A673 (cell line): ENCODE measurements around the gene UVSSA. TPM values are rescaled to one million over a fixed set of nuclear protein-coding genes. Genes with fewer than 3 reads are reported as not detected.
A peak's percentile ranks its signal among the peaks of the same experiment; 100 is the strongest.

ENCODE experiments used
- BruUV-seq: library from RNA; stranded (reverse); fragments of 400-500 nt; replicated peaks from 2 replicates; lab custom pipeline; 2021; lab: Mats Ljungman, UMichigan
- CTCF ChIA-PET: fragments of 300-600 bp; sonication (Branson Sonifier 250); formaldehyde crosslinking; loops from one replicate; lab custom pipeline; 2022; ENCODE audit warnings: antibody characterized with exemption; lab: Charles Lee
- POLR2A ChIA-PET: fragments of 300-600 bp; sonication (Branson Sonifier 250); formaldehyde crosslinking; loops from one replicate; lab custom pipeline; 2022; ENCODE audit warnings: antibody characterized with exemption; ENCODE audit not compliant: low non-redundant PET; lab: Charles Lee
- DNase-seq: peaks from one replicate; pipeline ENCODE4 v3.0.0-alpha.2; 2015; ENCODE audit warnings: low spot score
- H3K27ac ChIP-seq: fragments of 200-600 bp; sonication (generic); 2 replicates; pipeline ENCODE4 v1.5.1; 2016; ENCODE audit warnings: mixed run types, low read depth, mild to moderate bottlenecking, mixed read lengths, antibody characterized with exemption, low read length; ENCODE audit not compliant: poor library complexity, severe bottlenecking
- H3K27me3 ChIP-seq: fragments of 200-600 bp; sonication (generic); replicated peaks from 2 replicates; pipeline ENCODE4 v1.6.1; 2017; ENCODE audit warnings: mixed run types, low read depth, mild to moderate bottlenecking, mixed read lengths, antibody characterized with exemption, low read length; ENCODE audit not compliant: insufficient read depth, poor library complexity
- H3K36me3 ChIP-seq: fragments of 200-600 bp; sonication (generic); 2 replicates; pipeline ENCODE4 v1.6.1; 2016; ENCODE audit warnings: mixed run types, mild to moderate bottlenecking, mixed read lengths, antibody characterized with exemption, low read length; ENCODE audit not compliant: insufficient read depth, poor library complexity, severe bottlenecking
- H3K4me1 ChIP-seq: fragments of 200-600 bp; sonication (generic); 2 replicates; pipeline ENCODE4 v1.6.1; 2017; ENCODE audit warnings: mixed run types, mild to moderate bottlenecking, mixed read lengths, antibody characterized with exemption, low read length; ENCODE audit not compliant: insufficient read depth, poor library complexity, severe bottlenecking
- H3K4me3 ChIP-seq: fragments of 200-600 bp; sonication (generic); 2 replicates; pipeline ENCODE4 v1.5.1; 2016; ENCODE audit warnings: low read depth, mixed run types, mild to moderate bottlenecking, mixed read lengths, low read length; ENCODE audit not compliant: poor library complexity, severe bottlenecking
- H3K9me3 ChIP-seq: fragments of 200-600 bp; sonication (generic); 2 replicates; pipeline ENCODE4 v1.6.1; 2016; ENCODE audit warnings: mixed run types, low read depth, mild to moderate bottlenecking, mixed read lengths, antibody characterized with exemption, low read length; ENCODE audit not compliant: poor library complexity, severe bottlenecking
- EZH2 ChIP-seq: fragments of 200-600 bp; sonication (generic); IDR thresholded peaks from 2 replicates; pipeline ENCODE4 v1.6.1; 2017; ENCODE audit warnings: borderline replicate concordance, low read depth, mild to moderate bottlenecking, mixed read lengths, antibody characterized with exemption, low read length; ENCODE audit not compliant: poor library complexity, severe bottlenecking
- intact Hi-C: fragments of 100-400 bp; cut with micrococcal nuclease; formaldehyde crosslinking; loops from one replicate; pipeline ENCODE4 v1.10.0; 2022; ENCODE audit not compliant: unreplicated experiment
- total RNA-seq: library from RNA; stranded (reverse); gene quantifications from 2 replicates; pipeline ENCODE4 v1.2.3, GENCODE V29; 2021
- TF ChIP-seq, protein P1 (sequence below): fragments of 300-800, 200-600 bp; sonication (generic); conservative IDR thresholded peaks from 2 replicates; pipeline ENCODE4 v1.5.1; 2017; ENCODE audit warnings: low read depth, mild to moderate bottlenecking, antibody characterized with exemption, low read length, moderate library complexity, mixed read lengths

UVSSA gene
- total RNA-seq, 1 experiment from 2014 or later, result 20.3 TPM

DNA sequence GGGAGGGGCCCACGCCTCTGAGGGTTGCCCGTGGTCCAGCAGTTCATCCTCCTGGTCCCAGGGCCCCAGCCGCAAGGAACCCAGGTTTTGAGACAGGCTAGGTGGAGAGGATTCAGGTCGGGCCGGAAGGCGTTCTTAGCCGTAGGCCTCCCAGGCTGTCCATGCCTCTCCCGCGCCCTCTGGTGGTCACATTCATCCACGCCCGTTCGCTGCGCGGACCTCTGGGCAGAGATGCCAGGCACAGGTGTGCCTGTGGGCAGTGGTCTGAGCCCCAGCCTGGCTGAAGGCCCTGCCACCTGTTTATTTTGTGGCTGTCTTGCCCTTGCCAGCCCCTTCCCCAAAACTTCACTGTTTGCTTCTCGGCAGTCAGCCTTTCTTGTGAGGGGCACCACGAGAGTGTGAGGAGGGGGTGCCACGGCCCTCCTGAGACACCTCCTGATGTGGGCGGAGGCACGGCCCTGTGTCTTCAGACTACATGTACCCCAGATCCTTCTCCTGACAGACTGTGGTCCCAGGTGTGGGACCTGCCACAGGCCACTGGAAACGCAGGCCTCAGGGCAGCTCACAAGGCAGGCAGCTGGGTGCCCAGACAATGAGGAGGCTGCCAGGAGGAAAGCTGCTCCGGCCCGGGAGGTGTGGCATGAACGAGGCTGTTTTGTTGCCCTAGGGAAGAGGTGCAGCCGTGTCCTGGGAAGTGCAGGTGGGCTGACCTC lies 5.0 kb downstream of the UVSSA start:
- POLR2A ChIA-PET, result no interaction called here
- peaks cover 14% of the 10 kb centered on the region for H3K36me3 ChIP-seq
- no peaks in the 10 kb centered on the region for H3K4me1 ChIP-seq
- H3K9me3 ChIP-seq, result no peaks in the 10 kb centered on the region
- CTCF ChIA-PET, result no interaction called here
- no peaks in the 10 kb centered on the region for H3K27me3 ChIP-seq
- no peak overlapping the region for H3K27ac ChIP-seq
- peak; percentile 72 for DNase-seq
- H3K4me3 ChIP-seq, result no peak overlapping the region
- no TSS peak for BruUV-seq
- intact Hi-C loops, result loop anchor here (2.0 kb wide), 1 partner anchor 221 kb away; no protein-coding TSS in a partner anchor
- no peak for TF ChIP-seq EZH2
- TF ChIP-seq, protein P1, sequence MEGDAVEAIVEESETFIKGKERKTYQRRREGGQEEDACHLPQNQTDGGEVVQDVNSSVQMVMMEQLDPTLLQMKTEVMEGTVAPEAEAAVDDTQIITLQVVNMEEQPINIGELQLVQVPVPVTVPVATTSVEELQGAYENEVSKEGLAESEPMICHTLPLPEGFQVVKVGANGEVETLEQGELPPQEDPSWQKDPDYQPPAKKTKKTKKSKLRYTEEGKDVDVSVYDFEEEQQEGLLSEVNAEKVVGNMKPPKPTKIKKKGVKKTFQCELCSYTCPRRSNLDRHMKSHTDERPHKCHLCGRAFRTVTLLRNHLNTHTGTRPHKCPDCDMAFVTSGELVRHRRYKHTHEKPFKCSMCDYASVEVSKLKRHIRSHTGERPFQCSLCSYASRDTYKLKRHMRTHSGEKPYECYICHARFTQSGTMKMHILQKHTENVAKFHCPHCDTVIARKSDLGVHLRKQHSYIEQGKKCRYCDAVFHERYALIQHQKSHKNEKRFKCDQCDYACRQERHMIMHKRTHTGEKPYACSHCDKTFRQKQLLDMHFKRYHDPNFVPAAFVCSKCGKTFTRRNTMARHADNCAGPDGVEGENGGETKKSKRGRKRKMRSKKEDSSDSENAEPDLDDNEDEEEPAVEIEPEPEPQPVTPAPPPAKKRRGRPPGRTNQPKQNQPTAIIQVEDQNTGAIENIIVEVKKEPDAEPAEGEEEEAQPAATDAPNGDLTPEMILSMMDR, result peak; percentile 92

DNA sequence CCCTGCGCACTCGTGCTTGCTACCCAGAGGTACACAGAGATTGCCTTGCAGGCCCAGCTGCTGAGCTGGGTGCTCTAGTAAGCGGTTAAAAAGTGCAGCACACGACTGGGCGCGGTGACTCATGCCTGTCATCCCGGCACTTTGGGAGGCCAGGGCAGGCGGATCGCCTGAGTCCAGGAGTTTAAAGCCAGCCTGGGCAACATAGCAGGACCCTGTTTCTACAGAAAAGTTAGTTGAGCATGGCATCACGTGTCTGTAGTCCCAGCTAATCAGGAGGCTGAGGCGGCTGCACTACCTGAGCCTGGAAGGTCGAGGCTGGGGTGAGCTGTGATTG lies 5.5 kb downstream of the UVSSA start:
- ChIA-PET CTCF (no interaction called here), POLR2A (no interaction called here)
- Histone ChIP-seq H3K27ac (no peak overlapping the region), H3K36me3 (peaks cover 14% of the 10 kb centered on the region), H3K9me3 (no peaks in the 10 kb centered on the region), H3K27me3 (no peaks in the 10 kb centered on the region), H3K4me3 (no peak overlapping the region), H3K4me1 (no peaks in the 10 kb centered on the region)
- intact Hi-C loops, result loop anchor here (2.0 kb wide), 1 partner anchor 222 kb away; no protein-coding TSS in a partner anchor
- TF ChIP-seq, protein P1, result no peak
- TF ChIP-seq EZH2, result no peak
- no peak for DNase-seq
- no TSS peak for BruUV-seq

DNA sequence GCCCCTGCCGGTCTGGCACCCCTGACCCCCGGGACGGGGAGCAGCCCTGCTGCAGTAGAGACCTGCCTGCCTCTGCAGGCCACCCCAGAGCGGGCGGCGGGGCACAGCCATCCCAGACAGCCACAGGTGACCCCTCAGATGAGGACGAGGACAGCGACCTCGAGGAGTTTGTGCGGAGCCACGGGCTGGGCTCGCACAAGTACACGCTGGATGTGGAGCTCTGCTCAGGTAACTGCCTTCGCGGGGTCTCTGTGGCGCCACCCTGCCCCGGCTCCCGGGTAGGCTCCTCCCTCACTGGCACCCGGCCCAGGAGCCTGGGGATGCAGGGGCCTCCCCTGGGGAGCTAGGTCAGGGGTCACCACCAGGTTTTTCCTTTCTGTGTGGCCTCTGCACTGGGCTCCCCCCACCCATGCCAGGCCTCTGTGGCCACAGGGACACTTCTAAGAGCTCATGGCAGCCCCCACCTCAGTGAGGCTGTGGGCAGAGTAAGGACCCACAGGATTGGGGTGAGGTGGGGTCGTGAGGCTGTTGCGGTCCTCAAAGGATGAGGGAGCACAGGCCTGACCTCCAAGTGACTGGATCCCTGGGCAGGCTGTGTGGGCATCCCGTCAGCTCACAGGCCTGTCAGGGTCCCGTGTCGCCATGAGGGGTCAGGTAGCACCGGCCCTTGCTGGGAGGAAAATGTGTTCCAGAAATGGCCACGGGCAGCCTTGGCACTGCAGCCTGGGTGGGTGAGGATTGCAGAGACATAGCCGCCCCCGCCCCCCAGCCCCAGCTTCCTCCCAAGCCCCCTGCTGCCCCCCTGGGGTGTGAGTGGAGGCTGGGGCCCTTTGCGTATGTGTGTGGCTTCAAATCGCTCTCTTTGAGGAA lies 6.4 kb downstream of the UVSSA start:
- Histone ChIP-seq H3K4me1 (no peaks in the 10 kb centered on the region), H3K27me3 (no peaks in the 10 kb centered on the region), H3K9me3 (no peaks in the 10 kb centered on the region), H3K27ac (no peak overlapping the region), H3K36me3 (peaks cover 14% of the 10 kb centered on the region), H3K4me3 (no peak overlapping the region)
- no TSS peak for BruUV-seq
- no peak for DNase-seq
- TF ChIP-seq EZH2, result no peak
- TF ChIP-seq, protein P1, result no peak
- POLR2A ChIA-PET, result no interaction called here
- intact Hi-C loops, result loop anchor here (2.0 kb wide), 1 partner anchor 223 kb away; no protein-coding TSS in a partner anchor
- CTCF ChIA-PET, result no interaction called here
